Measurements from ENCODE around the gene MTCL1. TPM values are rescaled to one million over a fixed set of nuclear protein-coding genes. Genes with fewer than 3 reads are reported as not detected.

The MTCL1 gene
- total and polyA plus RNA-seq, 2 donors (not counting 1 experiment from before 2014, with no cell fraction given), result 35.0 to 56.0 TPM

DNA sequence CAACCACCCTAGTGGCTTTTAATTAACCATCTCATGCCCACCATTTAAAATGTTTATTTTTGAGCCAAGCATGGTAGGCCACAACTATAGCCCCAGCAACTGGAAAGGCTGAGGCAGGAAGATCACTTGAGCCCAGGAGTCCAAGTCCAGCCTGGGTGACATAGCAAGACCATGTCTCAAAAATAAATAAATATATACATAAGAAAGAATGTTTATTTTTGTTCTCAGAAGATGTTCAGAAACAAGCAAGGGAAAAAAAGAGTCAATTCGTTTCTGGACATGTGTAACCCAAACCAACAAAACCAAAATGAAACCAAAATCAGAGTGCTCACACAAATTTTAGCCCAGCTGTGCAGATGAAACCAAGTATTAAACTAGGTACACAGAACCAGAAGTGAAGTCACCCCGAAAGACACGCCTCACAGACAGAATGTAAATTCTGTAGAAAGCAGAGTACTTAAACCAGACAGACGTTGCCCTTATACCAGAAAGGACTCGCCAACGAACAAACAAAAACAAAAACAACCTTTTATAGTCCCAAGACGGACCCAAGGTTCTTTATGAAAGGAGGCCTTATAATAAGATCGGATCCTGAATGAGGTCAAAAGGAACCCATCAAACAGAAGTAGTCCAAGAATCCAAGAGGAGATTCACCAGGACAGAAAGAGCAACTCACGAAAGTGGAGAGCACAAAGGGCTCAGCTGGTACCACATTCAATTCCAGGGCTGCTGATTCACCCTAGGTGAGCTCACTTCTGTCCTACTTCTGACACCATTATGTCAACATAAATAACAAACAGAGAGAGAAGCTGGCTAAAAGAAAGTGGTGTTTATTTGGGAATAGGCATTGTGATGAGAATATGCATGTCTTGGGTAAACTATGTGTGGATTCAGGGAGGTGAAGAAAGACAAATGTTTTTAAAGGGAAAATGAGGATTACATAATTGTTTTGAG is 31.8 kb upstream of the MTCL1 start:
- Histone ChIP-seq H3K4me2 (ENCODE audit: extremely low read depth, insufficient read depth, low read length) (no peak overlapping the region), H3K36me3 (ENCODE audit: control insufficient read depth, insufficient read depth, low read length) (no peaks in the 10 kb centered on the region), H3K27ac (ENCODE audit: insufficient read depth, low read length) (no peak overlapping the region), H3K9ac (ENCODE audit: insufficient read depth, low read length) (no peak overlapping the region), H3K27me3 (ENCODE audit: control insufficient read depth, insufficient read depth, low read length) (no peaks in the 10 kb centered on the region), H3K4me1 (ENCODE audit: control insufficient read depth, extremely low read depth, insufficient read depth, low read length) (no peaks in the 10 kb centered on the region), H3K4me3 (replicated peaks in 1 of 4; ENCODE audit: control extremely low read depth in 1 of 4, insufficient read depth in 1 of 4, low read depth in 3 of 4, low read length in 4 of 4) (no peak overlapping the region), H3K79me2 (ENCODE audit: control insufficient read depth, insufficient read depth, low read length) (no peaks in the 10 kb centered on the region), H3K9me3 (ENCODE audit: control insufficient read depth, insufficient read depth, low read depth, low read length) (no peaks in the 10 kb centered on the region), H4K20me1 (ENCODE audit: control insufficient read depth, extremely low read depth, insufficient read depth, low read length) (no peaks in the 10 kb centered on the region), H2AFZ (ENCODE audit: low read length) (no peak overlapping the region)
- TF ChIP-seq CTCF (conservative IDR thresholded peaks at IDR 0.05 in 1 of 2, IDR thresholded peaks at IDR 0.05 in 1 of 2; ENCODE audit: low read depth in 1 of 2, low read length in 2 of 2), result no peak
- TF ChIP-seq EZH2 (IDR thresholded peaks at IDR 0.05; ENCODE audit: low read length, missing control alignments), result no peak
- no peak for DNase-seq (ENCODE audit: low read depth in 2 of 2)

GRCh38 chr18:8675057-8675456 is 30.3 kb upstream of the MTCL1 start:
- no peak overlapping the region for H2AFZ ChIP-seq (ENCODE audit: low read length)
- H3K4me1 ChIP-seq (ENCODE audit: control insufficient read depth, extremely low read depth, insufficient read depth, low read length), result no peaks in the 10 kb centered on the region
- no peaks in the 10 kb centered on the region for H3K9me3 ChIP-seq (ENCODE audit: control insufficient read depth, insufficient read depth, low read depth, low read length)
- no peak overlapping the region for H3K4me3 ChIP-seq (replicated peaks in 1 of 4; ENCODE audit: control extremely low read depth in 1 of 4, insufficient read depth in 1 of 4, low read depth in 3 of 4, low read length in 4 of 4)
- TF ChIP-seq EZH2 (IDR thresholded peaks at IDR 0.05; ENCODE audit: low read length, missing control alignments) (no peak), CTCF (conservative IDR thresholded peaks at IDR 0.05 in 1 of 2, IDR thresholded peaks at IDR 0.05 in 1 of 2; ENCODE audit: low read depth in 1 of 2, low read length in 2 of 2) (no peak)
- no peaks in the 10 kb centered on the region for H4K20me1 ChIP-seq (ENCODE audit: control insufficient read depth, extremely low read depth, insufficient read depth, low read length)
- H3K27me3 ChIP-seq (ENCODE audit: control insufficient read depth, insufficient read depth, low read length), result no peaks in the 10 kb centered on the region
- no peaks in the 10 kb centered on the region for H3K36me3 ChIP-seq (ENCODE audit: control insufficient read depth, insufficient read depth, low read length)
- no peak overlapping the region for H3K9ac ChIP-seq (ENCODE audit: insufficient read depth, low read length)
- no peak for DNase-seq (ENCODE audit: low read depth in 2 of 2)
- H3K27ac ChIP-seq (ENCODE audit: insufficient read depth, low read length), result no peak overlapping the region
- H3K79me2 ChIP-seq (ENCODE audit: control insufficient read depth, insufficient read depth, low read length), result no peaks in the 10 kb centered on the region
- H3K4me2 ChIP-seq (ENCODE audit: extremely low read depth, insufficient read depth, low read length), result no peak overlapping the region

- Histone ChIP-seq H3K27me3 (ENCODE audit: control insufficient read depth, insufficient read depth, low read length) (no peaks in the 10 kb centered on the region), H3K79me2 (ENCODE audit: control insufficient read depth, insufficient read depth, low read length) (no peaks in the 10 kb centered on the region), H3K36me3 (ENCODE audit: control insufficient read depth, insufficient read depth, low read length) (no peaks in the 10 kb centered on the region), H3K4me3 (replicated peaks in 1 of 4; ENCODE audit: control extremely low read depth in 1 of 4, insufficient read depth in 1 of 4, low read depth in 3 of 4, low read length in 4 of 4) (no peak overlapping the region), H3K9me3 (ENCODE audit: control insufficient read depth, insufficient read depth, low read depth, low read length) (no peaks in the 10 kb centered on the region), H3K4me2 (ENCODE audit: extremely low read depth, insufficient read depth, low read length) (no peak overlapping the region), H4K20me1 (ENCODE audit: control insufficient read depth, extremely low read depth, insufficient read depth, low read length) (no peaks in the 10 kb centered on the region), H3K27ac (ENCODE audit: insufficient read depth, low read length) (no peak overlapping the region), H3K9ac (ENCODE audit: insufficient read depth, low read length) (no peak overlapping the region), H3K4me1 (ENCODE audit: control insufficient read depth, extremely low read depth, insufficient read depth, low read length) (no peaks in the 10 kb centered on the region), H2AFZ (ENCODE audit: low read length) (no peak overlapping the region)
- no peak for TF ChIP-seq CTCF (conservative IDR thresholded peaks at IDR 0.05 in 1 of 2, IDR thresholded peaks at IDR 0.05 in 1 of 2; ENCODE audit: low read depth in 1 of 2, low read length in 2 of 2)
- TF ChIP-seq EZH2 (IDR thresholded peaks at IDR 0.05; ENCODE audit: low read length, missing control alignments), result no peak
- DNase-seq (ENCODE audit: low read depth in 2 of 2), result no peak
These were observed 24.2 kb upstream of the MTCL1 start for GRCh38 chr18:8681196-8681595.
